ENCODE results near the gene PSME1. TPM values are rescaled to one million over a fixed set of nuclear protein-coding genes. Genes with fewer than 3 reads are reported as not detected.
A peak's percentile ranks its signal among the peaks of the same experiment; 100 is the strongest.

The PSME1 gene
- total RNA-seq, 1 experiment from 2014 or later, result 160 TPM

- TF ChIP-seq, protein P1, sequence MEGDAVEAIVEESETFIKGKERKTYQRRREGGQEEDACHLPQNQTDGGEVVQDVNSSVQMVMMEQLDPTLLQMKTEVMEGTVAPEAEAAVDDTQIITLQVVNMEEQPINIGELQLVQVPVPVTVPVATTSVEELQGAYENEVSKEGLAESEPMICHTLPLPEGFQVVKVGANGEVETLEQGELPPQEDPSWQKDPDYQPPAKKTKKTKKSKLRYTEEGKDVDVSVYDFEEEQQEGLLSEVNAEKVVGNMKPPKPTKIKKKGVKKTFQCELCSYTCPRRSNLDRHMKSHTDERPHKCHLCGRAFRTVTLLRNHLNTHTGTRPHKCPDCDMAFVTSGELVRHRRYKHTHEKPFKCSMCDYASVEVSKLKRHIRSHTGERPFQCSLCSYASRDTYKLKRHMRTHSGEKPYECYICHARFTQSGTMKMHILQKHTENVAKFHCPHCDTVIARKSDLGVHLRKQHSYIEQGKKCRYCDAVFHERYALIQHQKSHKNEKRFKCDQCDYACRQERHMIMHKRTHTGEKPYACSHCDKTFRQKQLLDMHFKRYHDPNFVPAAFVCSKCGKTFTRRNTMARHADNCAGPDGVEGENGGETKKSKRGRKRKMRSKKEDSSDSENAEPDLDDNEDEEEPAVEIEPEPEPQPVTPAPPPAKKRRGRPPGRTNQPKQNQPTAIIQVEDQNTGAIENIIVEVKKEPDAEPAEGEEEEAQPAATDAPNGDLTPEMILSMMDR (conservative IDR thresholded peaks at IDR 0.05; ENCODE audit: low read depth, low read length), result no peak
- no peak for TF ChIP-seq EZH2 (IDR thresholded peaks at IDR 0.05; ENCODE audit: borderline replicate concordance, low read depth, low read length, poor library complexity, severe bottlenecking)
- Histone ChIP-seq H3K36me3 (ENCODE audit: insufficient read depth, low read length, poor library complexity, severe bottlenecking) (peaks cover 23% of the 10 kb centered on the region), H3K4me3 (ENCODE audit: low read depth, low read length, poor library complexity, severe bottlenecking) (peak within 1 kb of the TSS; percentile 82), H3K27ac (ENCODE audit: low read depth, low read length, poor library complexity, severe bottlenecking) (peak within 1 kb of the TSS; percentile 99), H3K27me3 (replicated peaks; ENCODE audit: insufficient read depth, low read depth, low read length, poor library complexity) (no peaks in the 10 kb centered on the region), H3K9me3 (ENCODE audit: low read depth, low read length, poor library complexity, severe bottlenecking) (no peaks in the 10 kb centered on the region), H3K4me1 (ENCODE audit: insufficient read depth, low read length, poor library complexity, severe bottlenecking) (peaks cover 14% of the 10 kb centered on the region)
- POLR2A ChIA-PET (ENCODE audit: low non-redundant PET), result interaction anchor here (0.5 to 2.0 kb wide), 8 partner anchors 9 to 157 kb away, joined by 3 to 13 read pairs (median 3); partner anchors contain the start of genes EMC9, PCK2, PSME2 and RABGGTA
- intact Hi-C loops (cut with micrococcal nuclease; ENCODE audit: unreplicated experiment), result loop anchor here (2.0 kb wide), 1 partner anchor 26 kb away; the partner anchor contains the start of gene EMC9
- DNase-seq (ENCODE audit: low spot score), result peak; percentile 100
- BruUV-seq (replicated peaks), result TSS peak; percentile 64
- CTCF ChIA-PET, result interaction anchor here (1.2 to 1.8 kb wide), 2 partner anchors 46 to 56 kb away, joined by 3 to 6 read pairs; partner anchors contain the start of gene IRF9
These were observed 21.2 kb upstream of the PSME1 start, which contains the start of the genes DCAF11 and NRL for GRCh38 chr14:24114532-24115421. TSS of gene DCAF11 (plus strand) at chr14:24114777. CDS start at chr14:24115595, 818 bp downstream. TSS of gene NRL (minus strand) at chr14:24114949. CDS start at chr14:24082848, 32,101 bp downstream.

DNA sequence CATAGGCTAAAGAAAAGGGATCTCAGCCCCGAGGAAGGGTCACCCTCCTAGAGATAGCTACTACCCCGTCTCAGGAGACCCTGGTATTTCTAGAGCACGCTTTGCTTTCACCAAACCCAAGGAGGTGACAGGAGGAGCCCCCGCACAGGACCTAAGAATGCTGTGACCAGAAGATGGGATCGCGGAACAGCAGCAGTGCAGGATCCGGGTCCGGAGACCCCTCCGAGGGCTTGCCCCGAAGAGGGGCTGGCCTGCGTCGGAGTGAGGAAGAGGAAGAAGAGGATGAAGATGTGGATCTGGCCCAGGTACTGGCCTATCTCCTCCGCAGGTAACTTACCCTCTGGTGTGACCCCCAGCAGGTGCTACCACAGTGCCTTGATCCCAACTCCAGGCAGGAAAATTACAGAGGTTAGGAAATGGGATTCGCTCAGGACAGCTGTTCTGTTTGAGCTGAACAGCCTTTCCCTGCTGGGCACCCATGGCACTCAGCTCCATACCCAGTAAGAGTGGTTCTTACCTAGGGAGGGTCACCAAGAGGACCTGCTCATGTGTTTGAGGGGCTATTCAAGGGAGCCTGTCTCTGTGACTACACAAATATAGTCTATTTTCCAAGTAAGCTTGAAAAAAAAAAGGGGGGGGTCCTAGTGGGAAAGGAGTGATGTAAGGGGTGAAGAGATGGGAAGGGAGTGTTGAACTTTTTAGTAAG is 20.4 kb upstream of the PSME1 start:
- TF ChIP-seq, protein P1 (conservative IDR thresholded peaks at IDR 0.05; ENCODE audit: low read depth, low read length), result no peak
- TF ChIP-seq EZH2 (IDR thresholded peaks at IDR 0.05; ENCODE audit: borderline replicate concordance, low read depth, low read length, poor library complexity, severe bottlenecking), result no peak
- peak overlapping the region; percentile 82 for H3K4me3 ChIP-seq (ENCODE audit: low read depth, low read length, poor library complexity, severe bottlenecking)
- ChIA-PET POLR2A (ENCODE audit: low non-redundant PET) (interaction anchor here (0.6 to 2.0 kb wide), 4 partner anchors 15 to 31 kb away, joined by 3 to 13 read pairs (median 3); partner anchors contain the start of genes EMC9, PCK2 and PSME2), CTCF (interaction anchor here (1.2 kb wide), 1 partner anchor 57 kb away, joined by 3 read pairs; no protein-coding TSS in a partner anchor)
- no TSS peak for BruUV-seq (replicated peaks)
- no peaks in the 10 kb centered on the region for H3K27me3 ChIP-seq (replicated peaks; ENCODE audit: insufficient read depth, low read depth, low read length, poor library complexity)
- peaks cover 26% of the 10 kb centered on the region for H3K36me3 ChIP-seq (ENCODE audit: insufficient read depth, low read length, poor library complexity, severe bottlenecking)
- H3K4me1 ChIP-seq (ENCODE audit: insufficient read depth, low read length, poor library complexity, severe bottlenecking), result peaks cover 14% of the 10 kb centered on the region
- peak overlapping the region; percentile 99 for H3K27ac ChIP-seq (ENCODE audit: low read depth, low read length, poor library complexity, severe bottlenecking)
- no peaks in the 10 kb centered on the region for H3K9me3 ChIP-seq (ENCODE audit: low read depth, low read length, poor library complexity, severe bottlenecking)
- intact Hi-C loops (cut with micrococcal nuclease; ENCODE audit: unreplicated experiment), result loop anchor here (2.0 kb wide), 1 partner anchor 25 kb away; the partner anchor contains the start of gene EMC9
- no peak for DNase-seq (ENCODE audit: low spot score)

GRCh38 chr14:24116128-24116814 is 19.7 kb upstream of the PSME1 start:
- Histone ChIP-seq H3K36me3 (ENCODE audit: insufficient read depth, low read length, poor library complexity, severe bottlenecking) (peaks cover 31% of the 10 kb centered on the region), H3K4me1 (ENCODE audit: insufficient read depth, low read length, poor library complexity, severe bottlenecking) (peaks cover 14% of the 10 kb centered on the region), H3K4me3 (ENCODE audit: low read depth, low read length, poor library complexity, severe bottlenecking) (peak overlapping the region; percentile 82), H3K27ac (ENCODE audit: low read depth, low read length, poor library complexity, severe bottlenecking) (no peak overlapping the region), H3K9me3 (ENCODE audit: low read depth, low read length, poor library complexity, severe bottlenecking) (no peaks in the 10 kb centered on the region), H3K27me3 (replicated peaks; ENCODE audit: insufficient read depth, low read depth, low read length, poor library complexity) (no peaks in the 10 kb centered on the region)
- POLR2A ChIA-PET (ENCODE audit: low non-redundant PET), result no interaction called here
- intact Hi-C loops (cut with micrococcal nuclease; ENCODE audit: unreplicated experiment), result no loop called here
- DNase-seq (ENCODE audit: low spot score), result no peak
- CTCF ChIA-PET, result no interaction called here
- no peak for TF ChIP-seq EZH2 (IDR thresholded peaks at IDR 0.05; ENCODE audit: borderline replicate concordance, low read depth, low read length, poor library complexity, severe bottlenecking)
- TF ChIP-seq, protein P1 (conservative IDR thresholded peaks at IDR 0.05; ENCODE audit: low read depth, low read length), result no peak
- BruUV-seq (replicated peaks), result no TSS peak

All from A673 (cell line).